Retinal pigment epithelial cell (primary cell): ENCODE measurements around the gene OMD.

ENCODE experiments used
- DNase-seq: peaks from one replicate; pipeline ENCODE4 v3.0.0-alpha.2; 2010; ENCODE audit warnings: low read depth
- H3K4me3 ChIP-seq: 2 replicates; pipeline ENCODE4 v1.5.1; 2011; ENCODE audit warnings: mild to moderate bottlenecking, low read length, control low read depth, moderate library complexity
- TF ChIP-seq, protein P1 (sequence below): conservative IDR thresholded peaks from 2 replicates; pipeline ENCODE4 v1.5.1; 2011; ENCODE audit warnings: low read depth, low read length, control low read depth, inconsistent platforms

The OMD gene

GRCh38 chr9:92392690-92393089, 31.6 kb downstream of the OMD start:
- DNase-seq = no peak
- TF ChIP-seq, protein P1, sequence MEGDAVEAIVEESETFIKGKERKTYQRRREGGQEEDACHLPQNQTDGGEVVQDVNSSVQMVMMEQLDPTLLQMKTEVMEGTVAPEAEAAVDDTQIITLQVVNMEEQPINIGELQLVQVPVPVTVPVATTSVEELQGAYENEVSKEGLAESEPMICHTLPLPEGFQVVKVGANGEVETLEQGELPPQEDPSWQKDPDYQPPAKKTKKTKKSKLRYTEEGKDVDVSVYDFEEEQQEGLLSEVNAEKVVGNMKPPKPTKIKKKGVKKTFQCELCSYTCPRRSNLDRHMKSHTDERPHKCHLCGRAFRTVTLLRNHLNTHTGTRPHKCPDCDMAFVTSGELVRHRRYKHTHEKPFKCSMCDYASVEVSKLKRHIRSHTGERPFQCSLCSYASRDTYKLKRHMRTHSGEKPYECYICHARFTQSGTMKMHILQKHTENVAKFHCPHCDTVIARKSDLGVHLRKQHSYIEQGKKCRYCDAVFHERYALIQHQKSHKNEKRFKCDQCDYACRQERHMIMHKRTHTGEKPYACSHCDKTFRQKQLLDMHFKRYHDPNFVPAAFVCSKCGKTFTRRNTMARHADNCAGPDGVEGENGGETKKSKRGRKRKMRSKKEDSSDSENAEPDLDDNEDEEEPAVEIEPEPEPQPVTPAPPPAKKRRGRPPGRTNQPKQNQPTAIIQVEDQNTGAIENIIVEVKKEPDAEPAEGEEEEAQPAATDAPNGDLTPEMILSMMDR = no peak
- H3K4me3 ChIP-seq = no peak overlapping the region

DNA sequence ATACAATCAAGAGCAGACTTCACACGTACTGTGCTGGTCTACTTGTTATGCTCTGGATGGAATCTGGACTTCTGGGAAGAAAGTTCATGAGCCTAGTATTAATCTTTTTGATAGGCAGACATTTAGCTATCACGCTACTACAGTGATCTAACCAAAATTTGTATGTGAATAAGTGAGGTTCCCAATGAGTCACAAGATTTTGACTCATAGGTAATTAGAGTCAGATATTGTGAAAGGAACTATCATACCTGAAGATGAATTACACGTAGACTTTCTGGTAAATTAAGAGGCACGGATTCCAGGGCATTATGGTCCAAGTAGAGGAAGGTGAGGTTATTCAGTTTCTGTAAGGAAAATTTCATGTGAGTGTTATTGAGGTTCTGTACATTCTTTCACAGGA, 38.3 kb downstream of the OMD start:
- H3K4me3 ChIP-seq = no peak overlapping the region
- TF ChIP-seq, protein P1 = no peak
- DNase-seq = no peak

DNA sequence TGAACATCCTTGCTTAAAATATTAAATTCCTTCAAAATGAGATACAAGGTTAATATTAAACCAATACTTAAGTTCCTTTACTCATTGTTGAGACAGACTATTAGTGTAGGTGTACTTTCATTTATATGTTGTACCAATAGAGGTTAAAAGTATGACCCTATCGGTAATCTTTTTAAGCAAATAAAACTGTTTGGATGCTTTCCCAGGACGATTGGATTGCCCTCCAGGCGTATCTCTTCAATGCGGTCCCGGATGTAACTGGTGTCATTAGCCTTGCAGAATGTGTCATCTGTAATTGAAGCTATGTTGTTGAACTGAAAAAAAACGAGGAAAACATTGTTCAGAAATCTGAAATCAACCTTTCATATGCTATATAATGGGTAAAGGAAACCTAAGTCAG, 38.8 kb downstream of the OMD start:
- no peak overlapping the region for H3K4me3 ChIP-seq
- TF ChIP-seq, protein P1 = no peak
- DNase-seq = no peak

GRCh38 chr9:92385001-92385400, 39.3 kb downstream of the OMD start:
- no peak overlapping the region for H3K4me3 ChIP-seq
- TF ChIP-seq, protein P1 = no peak
- no peak for DNase-seq

GRCh38 chr9:92384375-92384774, 39.9 kb downstream of the OMD start:
- no peak for DNase-seq
- TF ChIP-seq, protein P1 = no peak
- H3K4me3 ChIP-seq = no peak overlapping the region

- TF ChIP-seq, protein P1 = no peak
- H3K4me3 ChIP-seq = no peak overlapping the region
- no peak for DNase-seq
Measured at GRCh38 chr9:92381775-92382174, 42.5 kb downstream of the OMD start.

DNA sequence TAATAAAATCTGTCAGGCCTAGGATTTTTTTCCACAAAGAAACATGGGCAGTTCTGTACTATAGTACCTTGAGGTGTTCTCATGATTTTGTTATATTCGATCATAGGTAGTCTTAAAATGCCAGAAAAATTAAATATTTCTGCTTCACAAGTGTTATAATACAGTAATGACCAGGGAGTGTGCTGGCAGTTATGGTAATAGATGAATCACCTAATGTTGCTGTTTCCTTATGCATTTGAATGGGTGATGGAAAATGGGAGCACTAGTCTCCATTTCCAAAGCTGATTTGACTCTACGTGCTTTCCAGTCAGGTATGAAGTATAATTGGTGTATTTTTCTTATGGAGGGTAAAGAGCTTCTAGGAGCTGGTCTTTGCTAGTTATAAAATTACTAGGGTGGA, 43.7 kb downstream of the OMD start:
- H3K4me3 ChIP-seq = no peak overlapping the region
- TF ChIP-seq, protein P1 = no peak
- no peak for DNase-seq
